K562 (cell line): ENCODE measurements around the gene SLC36A2. TPM values are rescaled to one million over a fixed set of nuclear protein-coding genes. Genes with fewer than 3 reads are reported as not detected.

Experiments used
- ATAC-seq: fragments of 200-7000 bp; cut with Tn5 transposase; 3 replicates; pipeline ENCODE4 v1.9.1; 2020; ENCODE audit warnings: moderate library complexity
- BruUV-seq: library from RNA; stranded (reverse); fragments of 400-500 nt; replicated peaks from 2 replicates; lab custom pipeline; 2021; lab: Mats Ljungman, UMichigan
- CTCF ChIA-PET: fragments of 300-600 bp; formaldehyde crosslinking; extraction: SDS; loops from one replicate; lab custom pipeline; 2021; ENCODE audit warnings: low intra/inter-chr PET ratio; lab: Yijun Ruan, JAX
- POLR2A ChIA-PET: fragments of 300-600, 350-650 bp; sonication (Branson Sonifier 250); formaldehyde crosslinking; extraction: SDS; loops from one replicate; lab custom pipeline; 2021; ENCODE audit warnings: antibody characterized with exemption, inconsistent platforms; lab: Yijun Ruan, JAX
- DNase-seq, 4 experiments: peaks; one replicate each; pipeline versions ENCODE4 v3.0.0 to v3.0.0-alpha.2; 2011 to 2018; ENCODE audit warnings: low spot score in 3 of 4, mixed read lengths in 3 of 4; ENCODE audit errors: extremely low read depth in 1 of 4
- FAIRE-seq: peaks from 2 replicates; lab custom pipeline; 2011; peaks lifted over from hg19 to GRCh38; lab: Jason Lieb, UNC
- H2AFZ ChIP-seq: 2 replicates; pipeline ENCODE4 v1.6.0; 2011; ENCODE audit warnings: low read depth, low read length, control low read depth, inconsistent platforms
- H3K27ac ChIP-seq: fragments of 200-600 bp; 3 replicates; pipeline ENCODE4 v1.8.0; 2011; ENCODE audit warnings: low read depth, mild to moderate bottlenecking, control low read depth, inconsistent platforms, low read length, moderate library complexity, mixed read lengths; ENCODE audit errors: extremely low read depth
- H3K27me3 ChIP-seq, 2 experiments: fragments of 300-600 bp in 1 of 2; 2 replicates in 1 of 2; 3 replicates in 1 of 2; pipeline versions ENCODE4 v1.6.0 to v1.8.0; 2011; ENCODE audit warnings: inconsistent platforms in 2 of 2, low read length in 2 of 2, mild to moderate bottlenecking in 1 of 2, mixed read lengths in 1 of 2, moderate library complexity in 1 of 2; ENCODE audit not compliant: control insufficient read depth in 2 of 2, insufficient read depth in 2 of 2
- H3K36me3 ChIP-seq: fragments of 300-600 bp; 3 replicates; pipeline ENCODE4 v1.8.0; 2011; ENCODE audit warnings: mild to moderate bottlenecking, low read length, inconsistent platforms; ENCODE audit not compliant: control insufficient read depth, insufficient read depth
- H3K4me1 ChIP-seq, 2 experiments: fragments of 200-600 bp in 1 of 2; replicated peaks in 1 of 2; 2 replicates in 1 of 2; 3 replicates in 1 of 2; pipeline versions ENCODE4 v1.5.1 to v1.8.0; 2011; ENCODE audit warnings: inconsistent platforms in 2 of 2, low read length in 2 of 2, mild to moderate bottlenecking in 1 of 2, mixed read lengths in 1 of 2, moderate library complexity in 1 of 2; ENCODE audit not compliant: control insufficient read depth in 2 of 2, insufficient read depth in 2 of 2
- H3K4me2 ChIP-seq: 2 replicates; pipeline ENCODE4 v1.6.1; 2011; ENCODE audit warnings: low read length, control low read depth, inconsistent platforms, mixed read lengths; ENCODE audit not compliant: insufficient read depth
- H3K4me3 ChIP-seq: fragments of 200-600 bp; sonication (generic), shearing (Covaris generic); 2 replicates; pipeline ENCODE4 v1.5.1; 2016; ENCODE audit warnings: control low read depth, inconsistent platforms
- H3K79me2 ChIP-seq: fragments of 200-600 bp; 3 replicates; pipeline ENCODE4 v1.8.0; 2011; ENCODE audit warnings: low read length, inconsistent platforms; ENCODE audit not compliant: control insufficient read depth, insufficient read depth
- H3K9ac ChIP-seq, 2 experiments: 2 replicates each; pipeline versions ENCODE4 v1.6.0 to v1.6.1; 2011; ENCODE audit warnings: low read depth in 2 of 2, low read length in 2 of 2, control low read depth in 1 of 2, inconsistent platforms in 1 of 2, mild to moderate bottlenecking in 1 of 2, mixed read lengths in 1 of 2; ENCODE audit not compliant: insufficient read depth in 1 of 2
- H3K9me1 ChIP-seq: one replicate; pipeline ENCODE4 v1.6.0; 2011; ENCODE audit warnings: inconsistent platforms, mild to moderate bottlenecking, low read length, moderate library complexity; ENCODE audit not compliant: control insufficient read depth, insufficient read depth
- H3K9me3 ChIP-seq: replicated peaks from 2 replicates; pipeline ENCODE4 v1.5.1; 2011; ENCODE audit warnings: low read depth, low read length, inconsistent platforms; ENCODE audit not compliant: control insufficient read depth, insufficient read depth
- H4K20me1 ChIP-seq: replicated peaks from 2 replicates; pipeline ENCODE4 v1.6.1; 2011; ENCODE audit warnings: low read length, inconsistent platforms, mixed read lengths; ENCODE audit not compliant: control insufficient read depth, insufficient read depth
- ADNP ChIP-seq: fragments of 200-800 bp; sonication (Bioruptor generic); IDR thresholded peaks from 2 replicates; pipeline ENCODE4 v1.6.1; 2016; ENCODE audit warnings: missing genetic modification characterization, missing compliant biosample characterization
- ARID1B ChIP-seq: fragments of 450-650 bp; IDR thresholded peaks from 2 replicates; pipeline ENCODE4 v1.6.1; 2016; ENCODE audit warnings: antibody characterized with exemption, mild to moderate bottlenecking, inconsistent platforms
- CBX1 ChIP-seq: sonication (generic); IDR thresholded peaks from 2 replicates; pipeline ENCODE4 v1.6.1; 2016; ENCODE audit warnings: antibody characterized with exemption, low read depth, mild to moderate bottlenecking
- CEBPG ChIP-seq, 3 experiments: fragments of 200-800 bp in 1 of 3; sonication (Bioruptor generic) in 1 of 3; sonication (generic) in 1 of 3; formaldehyde crosslinking in 1 of 3; IDR thresholded peaks in 2 of 3; conservative IDR thresholded peaks in 1 of 3; 2 replicates each; pipeline versions ENCODE4 v1.6.1 to v1.8.0; 2016 to 2022; ENCODE audit warnings: missing compliant biosample characterization in 2 of 3, missing genetic modification characterization in 2 of 3, mild to moderate bottlenecking in 1 of 3, missing genetic modification reagents in 1 of 3
- DEAF1 ChIP-seq: fragments of 450-650 bp; formaldehyde crosslinking; IDR thresholded peaks from 2 replicates; pipeline ENCODE4 v1.4.0; 2020; ENCODE audit warnings: mild to moderate bottlenecking, moderate library complexity
- DMBX1 ChIP-seq: fragments of 250-450 bp; sonication (Bioruptor Pico); IDR thresholded peaks from 2 replicates; pipeline ENCODE4 v1.8.0; 2022; ENCODE audit warnings: inconsistent platforms, mild to moderate bottlenecking, moderate library complexity, borderline replicate concordance
- MED1 ChIP-seq: sonication (generic); formaldehyde crosslinking; IDR thresholded peaks from 2 replicates; pipeline ENCODE4 v1.8.1; 2023; ENCODE audit warnings: missing genetic modification reagents, borderline replicate concordance
- MLX ChIP-seq, 2 experiments: fragments of 450-650 bp in 1 of 2; sonication (generic) in 1 of 2; formaldehyde crosslinking; conservative IDR thresholded peaks; 2 replicates each; pipeline versions ENCODE4 v1.4.0 to v1.8.1; 2020 to 2022; ENCODE audit warnings: mild to moderate bottlenecking in 1 of 2, missing genetic modification reagents in 1 of 2
- POLR2H ChIP-seq: IDR thresholded peaks from 2 replicates; pipeline ENCODE4 v1.6.1; 2016; ENCODE audit warnings: missing genetic modification characterization, low read depth, mild to moderate bottlenecking, control low read depth, missing compliant biosample characterization, moderate library complexity
- RBM25 ChIP-seq: fragments of 200-400 bp; formaldehyde crosslinking; IDR thresholded peaks from 2 replicates; pipeline ENCODE4 v1.6.1; 2018; ENCODE audit warnings: low read length, low read depth, moderate library complexity; ENCODE audit not compliant: severe bottlenecking
- SAFB2 ChIP-seq: fragments of 200-400 bp; formaldehyde crosslinking; IDR thresholded peaks from 2 replicates; pipeline ENCODE4 v1.6.1; 2018; ENCODE audit warnings: borderline replicate concordance, low read length, low read depth, moderate library complexity; ENCODE audit not compliant: severe bottlenecking
- TCF7L2 ChIP-seq: fragments of 150-350 bp; IDR thresholded peaks from 2 replicates; pipeline ENCODE4 v1.6.1; 2016; ENCODE audit warnings: low read depth, mild to moderate bottlenecking, low read length, moderate library complexity
- THRB ChIP-seq: fragments of 450-650 bp; formaldehyde crosslinking; conservative IDR thresholded peaks from 2 replicates; pipeline ENCODE4 v1.4.0; 2022; ENCODE audit warnings: mild to moderate bottlenecking, missing genetic modification characterization
- TRIM24 ChIP-seq, 2 experiments: fragments of 450-650 bp; IDR thresholded peaks; 2 replicates each; pipeline ENCODE4 v1.6.1; 2016
- ZNF143 ChIP-seq: sonication (generic); formaldehyde crosslinking; IDR thresholded peaks from 2 replicates; pipeline ENCODE4 v1.9.0; 2022; ENCODE audit warnings: mild to moderate bottlenecking, missing genetic modification reagents
- ZNF239 ChIP-seq: fragments of 250-450 bp; sonication (Bioruptor Pico); IDR thresholded peaks from 2 replicates; pipeline ENCODE4 v1.4.0; 2020; ENCODE audit warnings: mild to moderate bottlenecking
- WGBS: fragments of 100-300 bp; shearing (Covaris generic); methylation state at CpG from one replicate; pipeline ENCODE4 v1.1.6; 2016; ENCODE audit warnings: low coverage, mixed read lengths; ENCODE audit not compliant: insufficient coverage; ENCODE audit errors: missing lambda C conversion rate; 5-methylcytosine and 5-hydroxymethylcytosine counted together
- in situ Hi-C: fragments of 300-500 bp; cut with MboI; formaldehyde crosslinking; loops from 4 replicates; pipeline ENCODE4 v1.15.0; 2018; ENCODE audit warnings: inconsistent platforms, mixed read lengths
- intact Hi-C: fragments of 100-400 bp; cut with micrococcal nuclease; formaldehyde crosslinking; loops from 2 replicates; pipeline ENCODE4 v1.14.2; 2022
- polyA plus RNA-seq, 8 experiments: library from polyadenylated mRNA; depleted of rRNA in 4 of 8; stranded (reverse) in 5 of 8; unstranded in 3 of 8; fragments of >200 nt; fragmentation: Nextera tagmentation in 2 of 8; fragmentation: Illumina TruSeq in 1 of 8; extraction: Ambion mirVana in 2 of 8; extraction: Trizol in 1 of 8; gene quantifications; 2 replicates each; pipeline versions ENCODE4 v1.2.1 to v1.2.3, GENCODE V29; 2011 to 2014; ENCODE audit warnings: inconsistent platforms in 1 of 8, missing spikeins in 1 of 8
- total RNA-seq, 7 experiments: library from RNA; depleted of rRNA in 6 of 7; stranded (reverse); fragments of >200 nt in 6 of 7; fragmentation: Illumina TruSeq in 2 of 7; extraction: Trizol in 2 of 7; gene quantifications; 2 replicates each; pipeline versions ENCODE4 v1.2.1 to v1.2.3, GENCODE V29; 2011 to 2021; ENCODE audit warnings: low replicate concordance in 1 of 7

Gene SLC36A2
- total and polyA plus RNA-seq, 9 of the 15 experiments (the other 6 are each of a cell fraction or from before 2014, with no cell fraction given) = not detected

- TF ChIP-seq RBM25 (peak; percentile 84), CEBPG (CRISPR knock-in tag; IDR thresholded peaks at IDR 0.05) (no peak), CEBPG (tag; conservative IDR thresholded peaks at IDR 0.05 in 1 of 2, IDR thresholded peaks at IDR 0.05 in 1 of 2) (no peak), THRB (CRISPR knock-in tag) (no peak), DMBX1 (no peak), CBX1 (no peak), MED1 (no peak), ADNP (tag) (peak; percentile 53; the same call in 1 of the 2 replicates), TCF7L2 (no peak)
Measured at GRCh38 chr5:151295138-151295537, 52.2 kb downstream of the SLC36A2 start (continued).

GRCh38 chr5:151293624-151294023 lies 53.7 kb downstream of the SLC36A2 start:
- WGBS = 0% methylated on average over 4 of the region's 4 CpGs
- intact Hi-C loops (no loop called here), in situ Hi-C loops (no loop called here)
- DNase-seq (no peak), FAIRE-seq (no peak), ATAC-seq (no peak)
- Histone ChIP-seq H3K36me3 (no peaks in the 10 kb centered on the region), H3K79me2 (no peaks in the 10 kb centered on the region), H2AFZ (no peak overlapping the region), H3K4me2 (no peak overlapping the region), H3K9me1 (no peaks in the 10 kb centered on the region), H3K9me3 (no peaks in the 10 kb centered on the region), H3K4me3 (no peak overlapping the region), H3K27ac (no peak overlapping the region), H4K20me1 (no peaks in the 10 kb centered on the region), H3K27me3 (peaks cover 6 to 12% of the 10 kb centered on the region in 2 experiments; a peak in 4 of 5 replicates), H3K4me1 (no peaks in the 10 kb centered on the region), H3K9ac (no peak overlapping the region)
- ChIA-PET CTCF (no interaction called here), POLR2A (no interaction called here)
- BruUV-seq = no TSS peak
- TF ChIP-seq ZNF143 (CRISPR knock-in tag) (no peak), ARID1B (no peak), TRIM24 (IDR thresholded peaks at IDR 0.05) (no peak), SAFB2 (no peak), DEAF1 (no peak), ZNF239 (CRISPR knock-in tag) (no peak), POLR2H (no peak), MLX (CRISPR knock-in tag; conservative IDR thresholded peaks at IDR 0.05) (no peak)
